ENCODE data around the gene BAIAP2L1. TPM values are rescaled to one million over a fixed set of nuclear protein-coding genes. Genes with fewer than 3 reads are reported as not detected.

Gene BAIAP2L1
- total and polyA plus RNA-seq, 9 of the 15 experiments (the other 6 are each of a cell fraction or from before 2014, with no cell fraction given), result 4.2 to 29.8 (median 15.5) TPM

GRCh38 chr7:98312201-98312600 is 88.7 kb downstream of the BAIAP2L1 start:
- BruUV-seq (replicated peaks), result no TSS peak
- Histone ChIP-seq H3K4me2 (ENCODE audit: insufficient read depth, low read length) (no peak overlapping the region), H3K27me3 (ENCODE audit: control insufficient read depth in 2 of 2, insufficient read depth in 2 of 2, low read length in 2 of 2) (peaks cover 2 to 16% of the 10 kb centered on the region in 2 experiments; a peak in 2 of 5 replicates), H3K9me1 (ENCODE audit: control insufficient read depth, insufficient read depth, low read length) (no peaks in the 10 kb centered on the region), H3K9ac (ENCODE audit: insufficient read depth in 1 of 2, low read depth in 2 of 2, low read length in 2 of 2) (no peak overlapping the region), H4K20me1 (replicated peaks; ENCODE audit: control insufficient read depth, insufficient read depth, low read length) (peaks cover 9% of the 10 kb centered on the region), H2AFZ (ENCODE audit: low read depth, low read length) (no peak overlapping the region), H3K36me3 (ENCODE audit: control insufficient read depth, insufficient read depth, low read length) (peaks cover 37% of the 10 kb centered on the region), H3K79me2 (ENCODE audit: control insufficient read depth, insufficient read depth, low read length) (no peaks in the 10 kb centered on the region), H3K27ac (ENCODE audit: extremely low read depth, low read depth, low read length) (no peak overlapping the region), H3K4me3 (no peak overlapping the region), H3K4me1 (replicated peaks in 1 of 2; ENCODE audit: control insufficient read depth in 2 of 2, insufficient read depth in 2 of 2, low read length in 2 of 2) (peaks cover 5% of the 10 kb centered on the region in 2 experiments; a peak in 3 of 5 replicates), H3K9me3 (replicated peaks; ENCODE audit: control insufficient read depth, insufficient read depth, low read depth, low read length) (peaks cover 2% of the 10 kb centered on the region; the same call in 1 of the 2 replicates)
- intact Hi-C loops (cut with micrococcal nuclease), result no loop called here
- ChIA-PET POLR2A (interaction anchor here (0.6 to 1.4 kb wide), 3 partner anchors 10 to 585 kb away, joined by 3 to 4 read pairs (median 3); no protein-coding TSS in a partner anchor), CTCF (ENCODE audit: low intra/inter-chr PET ratio) (no interaction called here)
- ATAC-seq (peak; percentile 50), DNase-seq (ENCODE audit: extremely low read depth in 1 of 4, low spot score in 3 of 4) (no peak), FAIRE-seq (no peak)
- 15% methylated on average over 7 of the region's 7 CpGs for WGBS (ENCODE audit: insufficient coverage, low coverage, missing lambda C conversion rate)
- in situ Hi-C loops (cut with MboI), result no loop called here
- TF ChIP-seq CEBPB (tag; IDR thresholded peaks at IDR 0.05) (no peak), EZH2 (IDR thresholded peaks at IDR 0.05; ENCODE audit: borderline replicate concordance, low read depth, low read length) (no peak), CBX5 (IDR thresholded peaks at IDR 0.05; ENCODE audit: borderline replicate concordance, low read depth) (no peak), PTBP1 (IDR thresholded peaks at IDR 0.05; ENCODE audit: low read depth, low read length) (no peak), ZNF277 (CRISPR knock-in tag; IDR thresholded peaks at IDR 0.05; ENCODE audit: borderline replicate concordance) (no peak), EP300 (IDR thresholded peaks at IDR 0.05; ENCODE audit: low read length) (no peak), POLR2AphosphoS2 (IDR thresholded peaks at IDR 0.05; ENCODE audit: low read length) (no peak), MIER1 (IDR thresholded peaks at IDR 0.05; ENCODE audit: low read depth) (no peak), POLR2AphosphoS5 (IDR thresholded peaks at IDR 0.05; ENCODE audit: control insufficient read depth, insufficient read depth, low read depth, low read length) (no peak), ZEB2 (IDR thresholded peaks at IDR 0.05) (no peak), SMC3 (conservative IDR thresholded peaks at IDR 0.05; ENCODE audit: insufficient read depth, low read depth, low read length) (no peak), RBM39 (optimal IDR thresholded peaks at IDR 0.05; ENCODE audit: low read depth, low read length) (no peak), ZNF408 (CRISPR knock-in tag; IDR thresholded peaks at IDR 0.05; ENCODE audit: low read depth) (no peak), TEAD1 (CRISPR knock-in tag; IDR thresholded peaks at IDR 0.05) (no peak), ATF7 (IDR thresholded peaks at IDR 0.05) (peak; percentile 48; the same call in 1 of the 2 replicates), HDAC6 (IDR thresholded peaks at IDR 0.05; ENCODE audit: low read depth, low read length) (no peak), SP1 (CRISPR knock-in tag; IDR thresholded peaks at IDR 0.05) (no peak), ZNF282 (CRISPR knock-in tag; IDR thresholded peaks at IDR 0.05) (no peak), ETS2 (tag; IDR thresholded peaks at IDR 0.05; ENCODE audit: borderline replicate concordance, poor library complexity, severe bottlenecking) (no peak)
- TF ChIP-seq, protein P1, sequence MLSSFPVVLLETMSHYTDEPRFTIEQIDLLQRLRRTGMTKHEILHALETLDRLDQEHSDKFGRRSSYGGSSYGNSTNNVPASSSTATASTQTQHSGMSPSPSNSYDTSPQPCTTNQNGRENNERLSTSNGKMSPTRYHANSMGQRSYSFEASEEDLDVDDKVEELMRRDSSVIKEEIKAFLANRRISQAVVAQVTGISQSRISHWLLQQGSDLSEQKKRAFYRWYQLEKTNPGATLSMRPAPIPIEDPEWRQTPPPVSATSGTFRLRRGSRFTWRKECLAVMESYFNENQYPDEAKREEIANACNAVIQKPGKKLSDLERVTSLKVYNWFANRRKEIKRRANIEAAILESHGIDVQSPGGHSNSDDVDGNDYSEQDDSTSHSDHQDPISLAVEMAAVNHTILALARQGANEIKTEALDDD (IDR thresholded peaks at IDR 0.05), result no peak
- TF ChIP-seq, protein P2, sequence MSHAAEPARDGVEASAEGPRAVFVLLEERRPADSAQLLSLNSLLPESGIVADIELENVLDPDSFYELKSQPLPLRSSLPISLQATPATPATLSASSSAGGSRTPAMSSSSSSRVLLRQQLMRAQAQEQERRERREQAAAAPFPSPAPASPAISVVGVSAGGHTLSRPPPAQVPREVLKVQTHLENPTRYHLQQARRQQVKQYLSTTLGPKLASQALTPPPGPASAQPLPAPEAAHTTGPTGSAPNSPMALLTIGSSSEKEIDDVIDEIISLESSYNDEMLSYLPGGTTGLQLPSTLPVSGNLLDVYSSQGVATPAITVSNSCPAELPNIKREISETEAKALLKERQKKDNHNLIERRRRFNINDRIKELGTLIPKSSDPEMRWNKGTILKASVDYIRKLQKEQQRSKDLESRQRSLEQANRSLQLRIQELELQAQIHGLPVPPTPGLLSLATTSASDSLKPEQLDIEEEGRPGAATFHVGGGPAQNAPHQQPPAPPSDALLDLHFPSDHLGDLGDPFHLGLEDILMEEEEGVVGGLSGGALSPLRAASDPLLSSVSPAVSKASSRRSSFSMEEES (CRISPR knock-in tag; IDR thresholded peaks at IDR 0.05), result no peak
